Activated gamma-delta T cell treated with Interleukin-2 at 50 U/mL for 16 hours (primary cell): ENCODE measurements around the gene GOLGA1.
"Not testable (repeated sequence)": the region's sequence is repeated elsewhere in the genome, so short reads cannot be mapped to it uniquely, and the experiment has no call there.

ENCODE experiments used
- DNase-seq: peaks from one replicate; pipeline ENCODE4 v3.0.0-alpha.2; 2020

GOLGA1 gene

GRCh38 chr9:124939944-124940343 lies 939 bp downstream of the GOLGA1 start:
- DNase-seq: no peak

- DNase-seq: no peak
Measured at GRCh38 chr9:124934290-124934689, 6.6 kb downstream of the GOLGA1 start.

- DNase-seq: no peak
Measured at GRCh38 chr9:124932333-124932732, 8.6 kb downstream of the GOLGA1 start.

- DNase-seq: no peak
Measured at GRCh38 chr9:124929464-124929863, 11.4 kb downstream of the GOLGA1 start.

GRCh38 chr9:124928116-124928515 lies 12.8 kb downstream of the GOLGA1 start:
- no peak for DNase-seq

GRCh38 chr9:124920394-124920793 lies 20.5 kb downstream of the GOLGA1 start:
- not testable (repeated sequence) for DNase-seq

GRCh38 chr9:124914753-124915405 lies 26.0 kb downstream of the GOLGA1 start:
- no peak for DNase-seq

GRCh38 chr9:124913378-124913777 lies 27.5 kb downstream of the GOLGA1 start:
- no peak for DNase-seq

GRCh38 chr9:124911766-124912165 lies 29.1 kb downstream of the GOLGA1 start:
- DNase-seq: no peak

- no peak for DNase-seq
Measured at GRCh38 chr9:124908098-124908497, 32.8 kb downstream of the GOLGA1 start.

- DNase-seq: no peak
Measured at GRCh38 chr9:124906966-124907365, 33.9 kb downstream of the GOLGA1 start.

- DNase-seq: no peak
Measured at GRCh38 chr9:124899845-124900244, 41.0 kb downstream of the GOLGA1 start.

GRCh38 chr9:124897570-124898460 lies 43.1 kb downstream of the GOLGA1 start:
- no peak for DNase-seq

GRCh38 chr9:124894741-124895170 lies 46.1 kb downstream of the GOLGA1 start:
- DNase-seq: peak; percentile 39

GRCh38 chr9:124894035-124894740 lies 46.7 kb downstream of the GOLGA1 start:
- no peak for DNase-seq

GRCh38 chr9:124890179-124890578 lies 50.7 kb downstream of the GOLGA1 start:
- DNase-seq: no peak

GRCh38 chr9:124889006-124889405 lies 51.9 kb downstream of the GOLGA1 start:
- DNase-seq: no peak

- no peak for DNase-seq
Measured at GRCh38 chr9:124887832-124888231, 53.1 kb downstream of the GOLGA1 start.

GRCh38 chr9:124886866-124887492 lies 53.9 kb downstream of the GOLGA1 start:
- no peak for DNase-seq

- DNase-seq: no peak
Measured at GRCh38 chr9:124886461-124886860, 54.4 kb downstream of the GOLGA1 start.

GRCh38 chr9:124885551-124885950 lies 55.3 kb downstream of the GOLGA1 start:
- DNase-seq: no peak

- DNase-seq: no peak
Measured at GRCh38 chr9:124884376-124884775, 56.5 kb downstream of the GOLGA1 start.

- DNase-seq: no peak
Measured at GRCh38 chr9:124882231-124882630, 58.7 kb downstream of the GOLGA1 start.
